ENCODE results near the gene PALM3. TPM values are rescaled to one million over a fixed set of nuclear protein-coding genes. Genes with fewer than 3 reads are reported as not detected.

The PALM3 gene
- total and polyA plus RNA-seq, 10 of the 15 experiments (the other 5 are each of a cell fraction or from before 2014, with no cell fraction given) = 0.07 TPM; not detected in 9

DNA sequence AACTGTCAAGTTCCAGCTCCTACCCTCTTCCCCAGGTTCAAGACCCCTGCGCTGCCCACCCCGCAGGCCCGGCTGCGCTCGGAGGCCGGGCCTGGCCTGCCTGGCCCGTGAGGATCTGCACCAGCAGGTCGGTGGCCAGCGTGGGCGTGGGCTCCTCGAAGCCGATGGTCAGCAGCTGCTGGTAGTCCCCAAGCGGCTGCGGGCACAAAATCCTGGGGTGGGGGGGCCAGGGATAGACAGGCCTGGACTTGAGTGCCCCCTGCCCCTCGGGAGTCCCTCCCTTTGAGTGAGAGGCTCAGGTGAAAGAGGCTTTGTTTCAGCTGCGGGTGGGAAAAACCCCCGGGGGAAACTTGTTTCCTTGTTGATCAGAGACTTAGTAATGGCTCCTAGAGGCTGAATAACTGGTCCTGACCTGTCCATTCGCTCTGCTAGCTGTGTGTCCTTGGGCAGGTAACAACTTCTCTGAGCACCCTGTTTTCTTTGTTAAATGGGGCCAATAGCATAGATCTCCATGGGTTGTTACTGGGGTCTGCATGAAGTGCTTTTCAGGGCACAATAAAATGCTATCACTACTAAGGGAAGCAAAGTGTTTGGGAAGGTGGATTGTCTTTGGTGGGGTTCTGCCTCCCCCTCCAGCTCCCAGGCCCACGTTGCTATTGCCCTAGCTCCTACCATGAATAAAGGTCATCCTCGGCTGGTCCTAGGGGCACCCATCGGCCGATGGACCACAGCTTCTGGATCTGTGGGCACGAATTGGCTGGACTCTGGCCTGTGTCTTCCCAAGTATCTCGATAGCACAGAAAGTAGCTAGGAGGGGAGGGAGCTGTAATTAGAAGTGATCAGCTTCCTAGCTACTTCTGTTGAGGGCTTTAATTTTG lies 20.2 kb upstream of the PALM3 start (continued):
- TF ChIP-seq, protein P1, sequence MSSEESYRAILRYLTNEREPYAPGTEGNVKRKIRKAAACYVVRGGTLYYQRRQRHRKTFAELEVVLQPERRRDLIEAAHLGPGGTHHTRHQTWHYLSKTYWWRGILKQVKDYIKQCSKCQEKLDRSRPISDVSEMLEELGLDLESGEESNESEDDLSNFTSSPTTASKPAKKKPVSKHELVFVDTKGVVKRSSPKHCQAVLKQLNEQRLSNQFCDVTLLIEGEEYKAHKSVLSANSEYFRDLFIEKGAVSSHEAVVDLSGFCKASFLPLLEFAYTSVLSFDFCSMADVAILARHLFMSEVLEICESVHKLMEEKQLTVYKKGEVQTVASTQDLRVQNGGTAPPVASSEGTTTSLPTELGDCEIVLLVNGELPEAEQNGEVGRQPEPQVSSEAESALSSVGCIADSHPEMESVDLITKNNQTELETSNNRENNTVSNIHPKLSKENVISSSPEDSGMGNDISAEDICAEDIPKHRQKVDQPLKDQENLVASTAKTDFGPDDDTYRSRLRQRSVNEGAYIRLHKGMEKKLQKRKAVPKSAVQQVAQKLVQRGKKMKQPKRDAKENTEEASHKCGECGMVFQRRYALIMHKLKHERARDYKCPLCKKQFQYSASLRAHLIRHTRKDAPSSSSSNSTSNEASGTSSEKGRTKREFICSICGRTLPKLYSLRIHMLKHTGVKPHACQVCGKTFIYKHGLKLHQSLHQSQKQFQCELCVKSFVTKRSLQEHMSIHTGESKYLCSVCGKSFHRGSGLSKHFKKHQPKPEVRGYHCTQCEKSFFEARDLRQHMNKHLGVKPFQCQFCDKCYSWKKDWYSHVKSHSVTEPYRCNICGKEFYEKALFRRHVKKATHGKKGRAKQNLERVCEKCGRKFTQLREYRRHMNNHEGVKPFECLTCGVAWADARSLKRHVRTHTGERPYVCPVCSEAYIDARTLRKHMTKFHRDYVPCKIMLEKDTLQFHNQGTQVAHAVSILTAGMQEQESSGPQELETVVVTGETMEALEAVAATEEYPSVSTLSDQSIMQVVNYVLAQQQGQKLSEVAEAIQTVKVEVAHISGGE (CRISPR knock-in tag; IDR thresholded peaks at IDR 0.05) = no peak
- TF ChIP-seq WRNIP1 (IDR thresholded peaks at IDR 0.05; ENCODE audit: borderline replicate concordance, low read depth, low read length) (no peak), HDGF (IDR thresholded peaks at IDR 0.05) (peak; percentile 61), BMI1 (IDR thresholded peaks at IDR 0.05; ENCODE audit: borderline replicate concordance) (no peak), ZNF274 (IDR thresholded peaks at IDR 0.05; ENCODE audit: insufficient read depth, insufficient read length) (no peak), CBX5 (IDR thresholded peaks at IDR 0.05; ENCODE audit: low read depth) (no peak), SRF (IDR thresholded peaks at IDR 0.05; ENCODE audit: low read depth in 2 of 2, low read length in 2 of 2) (no peak), ASH2L (IDR thresholded peaks at IDR 0.05; ENCODE audit: borderline replicate concordance, low read depth) (no peak), HDAC6 (IDR thresholded peaks at IDR 0.05; ENCODE audit: unreplicated experiment) (no peak), GATAD2B (conservative IDR thresholded peaks at IDR 0.05; ENCODE audit: low read depth) (peak; percentile 89), MEF2B (IDR thresholded peaks at IDR 0.05; ENCODE audit: partially characterized antibody, poor library complexity, severe bottlenecking) (peak; percentile 73), CHD1 (IDR thresholded peaks at IDR 0.05; ENCODE audit: low read depth, low read length) (peak; percentile 73; the same call in 1 of the 2 replicates)
- TF ChIP-seq, protein P2, sequence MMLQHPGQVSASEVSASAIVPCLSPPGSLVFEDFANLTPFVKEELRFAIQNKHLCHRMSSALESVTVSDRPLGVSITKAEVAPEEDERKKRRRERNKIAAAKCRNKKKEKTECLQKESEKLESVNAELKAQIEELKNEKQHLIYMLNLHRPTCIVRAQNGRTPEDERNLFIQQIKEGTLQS (IDR thresholded peaks at IDR 0.05; ENCODE audit: borderline replicate concordance, extremely low read depth, low read depth, low read length) = no peak
- TF ChIP-seq, protein P3, sequence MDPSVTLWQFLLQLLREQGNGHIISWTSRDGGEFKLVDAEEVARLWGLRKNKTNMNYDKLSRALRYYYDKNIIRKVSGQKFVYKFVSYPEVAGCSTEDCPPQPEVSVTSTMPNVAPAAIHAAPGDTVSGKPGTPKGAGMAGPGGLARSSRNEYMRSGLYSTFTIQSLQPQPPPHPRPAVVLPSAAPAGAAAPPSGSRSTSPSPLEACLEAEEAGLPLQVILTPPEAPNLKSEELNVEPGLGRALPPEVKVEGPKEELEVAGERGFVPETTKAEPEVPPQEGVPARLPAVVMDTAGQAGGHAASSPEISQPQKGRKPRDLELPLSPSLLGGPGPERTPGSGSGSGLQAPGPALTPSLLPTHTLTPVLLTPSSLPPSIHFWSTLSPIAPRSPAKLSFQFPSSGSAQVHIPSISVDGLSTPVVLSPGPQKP (IDR thresholded peaks at IDR 0.05; ENCODE audit: low read depth, low read length) = no peak
- TF ChIP-seq, protein P4, sequence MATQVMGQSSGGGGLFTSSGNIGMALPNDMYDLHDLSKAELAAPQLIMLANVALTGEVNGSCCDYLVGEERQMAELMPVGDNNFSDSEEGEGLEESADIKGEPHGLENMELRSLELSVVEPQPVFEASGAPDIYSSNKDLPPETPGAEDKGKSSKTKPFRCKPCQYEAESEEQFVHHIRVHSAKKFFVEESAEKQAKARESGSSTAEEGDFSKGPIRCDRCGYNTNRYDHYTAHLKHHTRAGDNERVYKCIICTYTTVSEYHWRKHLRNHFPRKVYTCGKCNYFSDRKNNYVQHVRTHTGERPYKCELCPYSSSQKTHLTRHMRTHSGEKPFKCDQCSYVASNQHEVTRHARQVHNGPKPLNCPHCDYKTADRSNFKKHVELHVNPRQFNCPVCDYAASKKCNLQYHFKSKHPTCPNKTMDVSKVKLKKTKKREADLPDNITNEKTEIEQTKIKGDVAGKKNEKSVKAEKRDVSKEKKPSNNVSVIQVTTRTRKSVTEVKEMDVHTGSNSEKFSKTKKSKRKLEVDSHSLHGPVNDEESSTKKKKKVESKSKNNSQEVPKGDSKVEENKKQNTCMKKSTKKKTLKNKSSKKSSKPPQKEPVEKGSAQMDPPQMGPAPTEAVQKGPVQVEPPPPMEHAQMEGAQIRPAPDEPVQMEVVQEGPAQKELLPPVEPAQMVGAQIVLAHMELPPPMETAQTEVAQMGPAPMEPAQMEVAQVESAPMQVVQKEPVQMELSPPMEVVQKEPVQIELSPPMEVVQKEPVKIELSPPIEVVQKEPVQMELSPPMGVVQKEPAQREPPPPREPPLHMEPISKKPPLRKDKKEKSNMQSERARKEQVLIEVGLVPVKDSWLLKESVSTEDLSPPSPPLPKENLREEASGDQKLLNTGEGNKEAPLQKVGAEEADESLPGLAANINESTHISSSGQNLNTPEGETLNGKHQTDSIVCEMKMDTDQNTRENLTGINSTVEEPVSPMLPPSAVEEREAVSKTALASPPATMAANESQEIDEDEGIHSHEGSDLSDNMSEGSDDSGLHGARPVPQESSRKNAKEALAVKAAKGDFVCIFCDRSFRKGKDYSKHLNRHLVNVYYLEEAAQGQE (IDR thresholded peaks at IDR 0.05; ENCODE audit: low read depth, low read length) = no peak
- TF ChIP-seq, protein P5, sequence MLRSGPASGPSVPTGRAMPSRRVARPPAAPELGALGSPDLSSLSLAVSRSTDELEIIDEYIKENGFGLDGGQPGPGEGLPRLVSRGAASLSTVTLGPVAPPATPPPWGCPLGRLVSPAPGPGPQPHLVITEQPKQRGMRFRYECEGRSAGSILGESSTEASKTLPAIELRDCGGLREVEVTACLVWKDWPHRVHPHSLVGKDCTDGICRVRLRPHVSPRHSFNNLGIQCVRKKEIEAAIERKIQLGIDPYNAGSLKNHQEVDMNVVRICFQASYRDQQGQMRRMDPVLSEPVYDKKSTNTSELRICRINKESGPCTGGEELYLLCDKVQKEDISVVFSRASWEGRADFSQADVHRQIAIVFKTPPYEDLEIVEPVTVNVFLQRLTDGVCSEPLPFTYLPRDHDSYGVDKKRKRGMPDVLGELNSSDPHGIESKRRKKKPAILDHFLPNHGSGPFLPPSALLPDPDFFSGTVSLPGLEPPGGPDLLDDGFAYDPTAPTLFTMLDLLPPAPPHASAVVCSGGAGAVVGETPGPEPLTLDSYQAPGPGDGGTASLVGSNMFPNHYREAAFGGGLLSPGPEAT (IDR thresholded peaks at IDR 0.05; ENCODE audit: low read depth) = 0 out of 2 replicates have a peak, but pooled peaks have one; percentile 19
- TF ChIP-seq, protein P6, sequence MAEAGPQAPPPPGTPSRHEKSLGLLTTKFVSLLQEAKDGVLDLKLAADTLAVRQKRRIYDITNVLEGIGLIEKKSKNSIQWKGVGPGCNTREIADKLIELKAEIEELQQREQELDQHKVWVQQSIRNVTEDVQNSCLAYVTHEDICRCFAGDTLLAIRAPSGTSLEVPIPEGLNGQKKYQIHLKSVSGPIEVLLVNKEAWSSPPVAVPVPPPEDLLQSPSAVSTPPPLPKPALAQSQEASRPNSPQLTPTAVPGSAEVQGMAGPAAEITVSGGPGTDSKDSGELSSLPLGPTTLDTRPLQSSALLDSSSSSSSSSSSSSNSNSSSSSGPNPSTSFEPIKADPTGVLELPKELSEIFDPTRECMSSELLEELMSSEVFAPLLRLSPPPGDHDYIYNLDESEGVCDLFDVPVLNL (IDR thresholded peaks at IDR 0.05; ENCODE audit: low read depth, low read length) = no peak

Data from GM12878 (cell line).